ENCODE data around the gene RALGAPA2. TPM values are rescaled to one million over a fixed set of nuclear protein-coding genes. Genes with fewer than 3 reads are reported as not detected.

Gene RALGAPA2
- total RNA-seq, 1 donor from 2014 or later = 28.1 TPM

- DNase-seq (ENCODE audit: extremely low spot score, unreplicated experiment) = no peak
- Mint-ChIP-seq H3K27me3 (no peaks in the 10 kb centered on the region), H3K4me1 (ENCODE audit: unreplicated experiment) (peaks cover 10% of the 10 kb centered on the region), H3K27ac (no peak overlapping the region), H3K9me3 (no peaks in the 10 kb centered on the region), H3K4me3 (no peak overlapping the region), H3K36me3 (peaks cover 4% of the 10 kb centered on the region)
- TF ChIP-seq CTCF (conservative IDR thresholded peaks at IDR 0.05) = no peak
Observed at GRCh38 chr20:20552076-20552475, 160.4 kb downstream of the RALGAPA2 start.

- DNase-seq (ENCODE audit: extremely low spot score, unreplicated experiment) = no peak
- H3K27me3 Mint-ChIP-seq = no peaks in the 10 kb centered on the region
- no peaks in the 10 kb centered on the region for H3K9me3 Mint-ChIP-seq
- no peak for TF ChIP-seq CTCF (conservative IDR thresholded peaks at IDR 0.05)
- no peak overlapping the region for H3K27ac Mint-ChIP-seq
- no peak overlapping the region for H3K4me3 Mint-ChIP-seq
- peaks cover 10% of the 10 kb centered on the region for H3K4me1 Mint-ChIP-seq (ENCODE audit: unreplicated experiment)
- peaks cover 4% of the 10 kb centered on the region for H3K36me3 Mint-ChIP-seq
Observed at GRCh38 chr20:20551409-20551808, 161.0 kb downstream of the RALGAPA2 start.

- peaks cover 10% of the 10 kb centered on the region for H3K4me1 Mint-ChIP-seq (ENCODE audit: unreplicated experiment)
- H3K36me3 Mint-ChIP-seq = no peaks in the 10 kb centered on the region
- TF ChIP-seq CTCF (conservative IDR thresholded peaks at IDR 0.05) = no peak
- DNase-seq (ENCODE audit: extremely low spot score, unreplicated experiment) = no peak
- H3K27ac Mint-ChIP-seq = peak overlapping the region; percentile 87
- H3K4me3 Mint-ChIP-seq = no peak overlapping the region
- no peaks in the 10 kb centered on the region for H3K27me3 Mint-ChIP-seq
- H3K9me3 Mint-ChIP-seq = no peaks in the 10 kb centered on the region
Observed at GRCh38 chr20:20549704-20550103, 162.7 kb downstream of the RALGAPA2 start.

- DNase-seq (ENCODE audit: extremely low spot score, unreplicated experiment) = no peak
- H3K4me1 Mint-ChIP-seq (ENCODE audit: unreplicated experiment) = peaks cover 10% of the 10 kb centered on the region
- peak overlapping the region; percentile 87 for H3K27ac Mint-ChIP-seq
- H3K27me3 Mint-ChIP-seq = no peaks in the 10 kb centered on the region
- no peak for TF ChIP-seq CTCF (conservative IDR thresholded peaks at IDR 0.05)
- no peaks in the 10 kb centered on the region for H3K9me3 Mint-ChIP-seq
- no peak overlapping the region for H3K4me3 Mint-ChIP-seq
- no peaks in the 10 kb centered on the region for H3K36me3 Mint-ChIP-seq
Observed at GRCh38 chr20:20549267-20549612, 163.2 kb downstream of the RALGAPA2 start.

- Mint-ChIP-seq H3K4me3 (no peak overlapping the region), H3K27ac (peak overlapping the region; percentile 87), H3K36me3 (no peaks in the 10 kb centered on the region), H3K4me1 (ENCODE audit: unreplicated experiment) (peaks cover 10% of the 10 kb centered on the region), H3K27me3 (no peaks in the 10 kb centered on the region), H3K9me3 (no peaks in the 10 kb centered on the region)
- DNase-seq (ENCODE audit: extremely low spot score, unreplicated experiment) = no peak
- TF ChIP-seq CTCF (conservative IDR thresholded peaks at IDR 0.05) = no peak
Observed at GRCh38 chr20:20548527-20549266, 163.7 kb downstream of the RALGAPA2 start.

Measured in type B pancreatic cell (in vitro differentiated cells).